ENCODE data around the gene RIMBP3C. TPM values are rescaled to one million over a fixed set of nuclear protein-coding genes. Genes with fewer than 3 reads are reported as not detected.

RIMBP3C gene
- total RNA-seq, 4 donors from 2014 or later: not detected

- no peak for DNase-seq (ENCODE audit: extremely low spot score)
- Histone ChIP-seq H3K4me3 (no peak overlapping the region), H3K27ac (replicated peaks in 1 of 4) (no peak overlapping the region), H3K27me3 (no peaks in the 10 kb centered on the region), H3K36me3 (peaks cover 0 to 3% (median 0%) of the 10 kb centered on the region in 4 donors), H3K9me3 (no peaks in the 10 kb centered on the region), H3K4me1 (peaks cover 28 to 77% (median 67%) of the 10 kb centered on the region in 4 donors)
- intact Hi-C loops (cut with DNase I): no loop called here
- TF ChIP-seq POLR2A (IDR thresholded peaks at IDR 0.05; ENCODE audit: low read depth) (no peak), POLR2AphosphoS5 (IDR thresholded peaks at IDR 0.05) (no peak), CTCF (IDR thresholded peaks at IDR 0.05) (no peak), EP300 (IDR thresholded peaks at IDR 0.05) (no peak)
- 72% methylated on average over 6 of the region's 6 CpGs for whole genome bisulfite sequencing
These were observed 28.2 kb upstream of the RIMBP3C start for GRCh38 chr22:21579474-21579851.

DNA sequence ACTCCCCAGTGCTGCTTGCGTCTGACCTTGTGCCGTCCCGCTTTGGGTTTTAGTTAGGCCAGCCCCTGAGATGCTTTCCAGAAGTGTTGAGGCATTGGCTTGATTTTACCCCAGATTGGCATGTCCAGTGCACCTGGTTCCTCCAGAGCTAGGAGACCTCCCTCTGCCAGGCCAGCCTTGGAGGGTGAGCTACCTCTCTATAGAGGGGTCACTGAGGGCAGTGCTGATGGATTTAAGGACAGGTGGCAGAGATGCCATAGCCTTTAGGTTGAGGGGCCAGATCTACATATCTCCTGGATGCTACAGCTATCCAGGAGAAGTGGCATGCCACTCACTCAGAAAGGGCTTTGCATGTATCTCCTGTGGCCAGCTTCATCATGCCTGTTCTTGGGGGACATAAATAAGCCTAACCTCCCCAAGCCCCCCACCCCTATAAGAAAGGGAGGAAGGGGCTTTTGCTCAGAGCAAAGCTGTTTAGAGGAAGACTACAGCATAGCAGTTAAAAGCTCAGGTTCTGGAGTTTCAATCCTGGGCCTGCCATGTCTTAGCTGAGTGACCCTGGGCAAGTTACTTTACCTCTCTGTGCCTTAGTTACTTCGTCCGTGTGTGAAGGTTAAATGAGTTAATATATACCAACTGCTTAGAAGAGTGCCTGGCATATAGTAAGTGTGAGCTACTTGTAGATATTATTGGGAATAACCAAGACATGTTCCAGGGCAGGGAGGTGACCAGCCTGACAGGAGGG, 22.7 kb upstream of the RIMBP3C start:
- no peaks in the 10 kb centered on the region for H3K27me3 ChIP-seq
- H3K4me1 ChIP-seq: peaks cover 58 to 88% (median 83%) of the 10 kb centered on the region in 4 donors
- no peak for TF ChIP-seq POLR2A (IDR thresholded peaks at IDR 0.05; ENCODE audit: low read depth)
- TF ChIP-seq CTCF (IDR thresholded peaks at IDR 0.05): no peak
- TF ChIP-seq EP300 (IDR thresholded peaks at IDR 0.05): no peak
- no peak for TF ChIP-seq POLR2AphosphoS5 (IDR thresholded peaks at IDR 0.05)
- intact Hi-C loops (cut with DNase I): no loop called here
- peaks cover 0 to 5% (median 0%) of the 10 kb centered on the region in 4 donors for H3K36me3 ChIP-seq
- WGBS: 63% methylated on average over 4 of the region's 5 CpGs
- H3K27ac ChIP-seq (replicated peaks in 1 of 4): no peak overlapping the region
- H3K9me3 ChIP-seq: no peaks in the 10 kb centered on the region
- no peak for DNase-seq (ENCODE audit: extremely low spot score)
- no peak overlapping the region for H3K4me3 ChIP-seq

DNA sequence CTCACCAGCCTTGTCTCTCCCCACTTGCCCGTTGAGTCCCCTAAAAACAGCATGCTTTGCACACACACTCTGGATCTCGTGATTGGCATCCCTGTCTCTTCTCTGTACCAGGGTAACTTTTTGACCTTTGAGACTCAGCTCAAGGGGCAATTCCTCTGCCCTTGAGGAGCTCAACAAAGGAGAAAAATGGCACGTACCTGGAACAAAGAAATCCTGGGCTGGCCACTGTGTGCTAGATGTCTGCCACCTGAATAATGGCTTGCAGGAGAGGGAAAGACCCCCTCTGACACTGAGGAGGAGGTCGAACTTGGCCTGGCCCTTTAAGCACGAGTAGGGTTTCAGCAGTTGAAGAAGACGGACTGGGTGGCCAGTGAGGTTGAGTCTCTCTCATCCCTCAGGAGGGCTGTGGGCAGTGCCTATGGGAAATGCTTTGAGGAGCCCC, 22.1 kb upstream of the RIMBP3C start:
- Histone ChIP-seq H3K9me3 (no peaks in the 10 kb centered on the region), H3K36me3 (peaks cover 0 to 5% (median 0%) of the 10 kb centered on the region in 4 donors), H3K4me1 (peaks cover 64 to 88% (median 84%) of the 10 kb centered on the region in 4 donors), H3K27ac (replicated peaks in 1 of 4) (no peak overlapping the region), H3K4me3 (no peak overlapping the region), H3K27me3 (no peaks in the 10 kb centered on the region)
- intact Hi-C loops (cut with DNase I): no loop called here
- TF ChIP-seq POLR2AphosphoS5 (IDR thresholded peaks at IDR 0.05) (no peak), EP300 (IDR thresholded peaks at IDR 0.05) (no peak), CTCF (IDR thresholded peaks at IDR 0.05) (no peak), POLR2A (IDR thresholded peaks at IDR 0.05; ENCODE audit: low read depth) (no peak)
- WGBS: 59% methylated on average over 6 of the region's 6 CpGs
- no peak for DNase-seq (ENCODE audit: extremely low spot score)

GRCh38 chr22:21571679-21572078, 20.4 kb upstream of the RIMBP3C start:
- H3K27ac ChIP-seq (replicated peaks in 1 of 4): no peak overlapping the region
- H3K4me1 ChIP-seq: peaks cover 59 to 74% (median 69%) of the 10 kb centered on the region in 4 donors
- TF ChIP-seq POLR2A (IDR thresholded peaks at IDR 0.05; ENCODE audit: low read depth) (no peak), POLR2AphosphoS5 (IDR thresholded peaks at IDR 0.05) (no peak), CTCF (IDR thresholded peaks at IDR 0.05) (no peak), EP300 (IDR thresholded peaks at IDR 0.05) (no peak)
- WGBS: 90% methylated on average over 4 of the region's 4 CpGs
- DNase-seq (ENCODE audit: extremely low spot score): no peak
- no peaks in the 10 kb centered on the region for H3K9me3 ChIP-seq
- intact Hi-C loops (cut with DNase I): no loop called here
- H3K4me3 ChIP-seq: no peak overlapping the region
- peaks cover 0 to 5% (median 0%) of the 10 kb centered on the region in 4 donors for H3K36me3 ChIP-seq
- H3K27me3 ChIP-seq: no peaks in the 10 kb centered on the region

All from esophagus muscularis mucosa (tissue), 4 donors.